Keratinocyte (primary cell): ENCODE measurements around the gene TNFRSF6B. TPM values are rescaled to one million over a fixed set of nuclear protein-coding genes. Genes with fewer than 3 reads are reported as not detected.
A peak's percentile ranks its signal among the peaks of the same experiment; 100 is the strongest.

Experiments
- DNase-seq: peaks from one replicate; pipeline ENCODE4 v3.0.0-alpha.2; 2011; ENCODE audit warnings: low read depth, missing footprints, low spot score
- FAIRE-seq: peaks from 2 replicates; lab custom pipeline; 2011; peaks lifted over from hg19 to GRCh38; lab: Jason Lieb, UNC
- H2AFZ ChIP-seq: 2 replicates; pipeline ENCODE4 v1.6.0; 2012; ENCODE audit warnings: low read length, control low read depth, inconsistent platforms; ENCODE audit not compliant: control insufficient read depth
- H3K27ac ChIP-seq: 2 replicates; pipeline ENCODE4 v1.5.1; 2011; ENCODE audit warnings: low read length; ENCODE audit not compliant: control insufficient read depth, insufficient read depth
- H3K27me3 ChIP-seq: 3 replicates; pipeline ENCODE4 v1.6.0; 2011; ENCODE audit warnings: low read length; ENCODE audit not compliant: control insufficient read depth, insufficient read depth; ENCODE audit errors: extremely low read depth
- H3K36me3 ChIP-seq, 2 experiments: 2 replicates in 1 of 2; 3 replicates in 1 of 2; pipeline ENCODE4 v1.5.1; 2011; ENCODE audit warnings: low read length in 2 of 2, mild to moderate bottlenecking in 1 of 2; ENCODE audit not compliant: control insufficient read depth in 2 of 2, insufficient read depth in 2 of 2; ENCODE audit errors: extremely low read depth in 1 of 2
- H3K4me1 ChIP-seq: 3 replicates; pipeline ENCODE4 v1.5.1; 2011; ENCODE audit warnings: low read length; ENCODE audit not compliant: control insufficient read depth, insufficient read depth; ENCODE audit errors: extremely low read depth
- H3K4me2 ChIP-seq: 3 replicates; pipeline ENCODE4 v1.6.0; 2011; ENCODE audit warnings: low read depth, low read length; ENCODE audit not compliant: control insufficient read depth, insufficient read depth; ENCODE audit errors: extremely low read depth
- H3K4me3 ChIP-seq, 3 experiments: fragments of 200-600 bp in 1 of 3; sonication (generic) in 1 of 3; 2 replicates in 2 of 3; 3 replicates in 1 of 3; pipeline ENCODE4 v1.5.1; 2011 to 2016; ENCODE audit warnings: low read length in 3 of 3, mild to moderate bottlenecking in 3 of 3, control low read depth in 2 of 3, inconsistent platforms in 1 of 3, low read depth in 1 of 3, mixed read lengths in 1 of 3, mixed run types in 1 of 3, moderate library complexity in 1 of 3; ENCODE audit not compliant: control insufficient read depth in 2 of 3, insufficient read depth in 2 of 3; ENCODE audit errors: extremely low read depth in 1 of 3
- H3K79me2 ChIP-seq: 2 replicates; pipeline ENCODE4 v1.6.0; 2012; ENCODE audit warnings: low read length; ENCODE audit not compliant: control insufficient read depth, insufficient read depth
- H3K9ac ChIP-seq: 3 replicates; pipeline ENCODE4 v1.6.0; 2011; ENCODE audit warnings: low read length; ENCODE audit not compliant: control insufficient read depth, insufficient read depth; ENCODE audit errors: extremely low read depth
- H3K9me1 ChIP-seq: 3 replicates; pipeline ENCODE4 v1.6.0; 2011; ENCODE audit warnings: low read length; ENCODE audit not compliant: control insufficient read depth, insufficient read depth; ENCODE audit errors: extremely low read depth
- H3K9me3 ChIP-seq: 2 replicates; pipeline ENCODE4 v1.5.1; 2012; ENCODE audit warnings: low read depth, low read length; ENCODE audit not compliant: control insufficient read depth
- H4K20me1 ChIP-seq: 3 replicates; pipeline ENCODE4 v1.6.0; 2011; ENCODE audit warnings: low read length; ENCODE audit not compliant: control insufficient read depth, insufficient read depth; ENCODE audit errors: extremely low read depth
- CTCF ChIP-seq, 3 experiments: IDR thresholded peaks in 1 of 3; conservative IDR thresholded peaks in 1 of 3; optimal IDR thresholded peaks in 1 of 3; 2 replicates in 2 of 3; 3 replicates in 1 of 3; pipeline versions ENCODE3 to v1.5.1; 2011; ENCODE audit warnings: low read length in 3 of 3, mild to moderate bottlenecking in 3 of 3, moderate library complexity in 2 of 3, control low read depth in 1 of 3, inconsistent platforms in 1 of 3; ENCODE audit not compliant: insufficient read depth in 2 of 3; ENCODE audit errors: extremely low read depth in 1 of 3
- EZH2 ChIP-seq: IDR thresholded peaks from one replicate; pipeline ENCODE4 v1.6.1; 2012; ENCODE audit warnings: inconsistent platforms, mild to moderate bottlenecking, low read length, moderate library complexity
- dilution Hi-C: fragments of 300-500 bp; cut with MboI; formaldehyde crosslinking; loops from one replicate; pipeline ENCODE4 v1.7.0; 2020; ENCODE audit warnings: low sequenced_read_pairs; ENCODE audit not compliant: extremely low pct_ligation_motif_present
- polyA plus RNA-seq, 5 experiments: library from polyadenylated mRNA; depleted of rRNA in 3 of 5; stranded (reverse) in 3 of 5; stranded (forward) in 1 of 5; unstranded in 1 of 5; fragments of >200 nt; gene quantifications; 1 replicate in 1 of 5; 2 replicates in 3 of 5; 3 replicates in 1 of 5; pipeline versions ENCODE4 v1.2.1 to v1.2.3, GENCODE V29; 2011 to 2012; ENCODE audit warnings: missing spikeins in 2 of 5, low read depth in 1 of 5, low replicate concordance in 1 of 5

TNFRSF6B gene
- polyA plus RNA-seq, 1 donor (not counting 4 experiments of a cell fraction or from before 2014, with no cell fraction given), result 51.9 TPM

GRCh38 chr20:63740627-63741353 lies 44.3 kb downstream of the TNFRSF6B start:
- Histone ChIP-seq H2AFZ (peak overlapping the region; percentile 32), H3K9me3 (no peaks in the 10 kb centered on the region), H3K9ac (peak overlapping the region; percentile 69), H3K4me3 (peak overlapping the region; percentile 51 to 79 (median 73)), H3K4me2 (peak overlapping the region; percentile 85), H3K79me2 (no peaks in the 10 kb centered on the region), H3K9me1 (no peaks in the 10 kb centered on the region), H3K27me3 (no peaks in the 10 kb centered on the region), H3K36me3 (peaks cover 8 to 12% of the 10 kb centered on the region in 2 experiments), H4K20me1 (no peaks in the 10 kb centered on the region), H3K4me1 (peaks cover 30% of the 10 kb centered on the region), H3K27ac (peak overlapping the region; percentile 28)
- TF ChIP-seq CTCF (optimal IDR thresholded peaks at IDR 0.05 in 1 of 3, IDR thresholded peaks at IDR 0.05 in 1 of 3, conservative IDR thresholded peaks at IDR 0.05 in 1 of 3; ENCODE audit: extremely low read depth in 1 of 3, insufficient read depth in 2 of 3, low read length in 3 of 3) (peak in 1 of 3 experiments; percentile 34), EZH2 (no peak)
- peak; percentile 30 for DNase-seq
- dilution Hi-C loops, result no loop called here
- FAIRE-seq, result peak; percentile 69

DNA sequence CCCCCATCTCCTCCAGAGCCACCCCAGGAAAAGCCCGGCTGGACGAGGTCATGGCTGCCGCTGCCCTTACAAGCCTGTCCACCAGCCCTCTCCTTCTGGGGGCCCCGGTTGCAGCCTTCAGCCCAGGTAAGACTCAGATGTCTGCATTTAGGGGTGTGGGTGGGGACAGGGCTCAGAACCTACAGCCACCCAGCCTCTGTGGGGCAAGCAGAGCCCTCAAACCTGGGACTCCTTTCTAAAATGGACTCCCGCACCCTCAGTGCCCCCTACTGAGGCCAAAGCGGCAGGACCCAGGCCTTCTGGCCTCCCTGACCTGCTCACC lies 44.9 kb downstream of the TNFRSF6B start:
- Histone ChIP-seq H3K9me1 (no peaks in the 10 kb centered on the region), H3K36me3 (peaks cover 5 to 7% of the 10 kb centered on the region in 2 experiments), H3K79me2 (no peaks in the 10 kb centered on the region), H3K27me3 (no peaks in the 10 kb centered on the region), H3K4me1 (peaks cover 27% of the 10 kb centered on the region), H3K9ac (peak overlapping the region; percentile 25), H3K27ac (peak overlapping the region; percentile 14), H2AFZ (no peak overlapping the region), H3K4me3 (peak overlapping the region; percentile 51 to 79 (median 73)), H3K4me2 (peak overlapping the region; percentile 85), H3K9me3 (no peaks in the 10 kb centered on the region), H4K20me1 (no peaks in the 10 kb centered on the region)
- dilution Hi-C loops, result no loop called here
- TF ChIP-seq CTCF (optimal IDR thresholded peaks at IDR 0.05 in 1 of 3, IDR thresholded peaks at IDR 0.05 in 1 of 3, conservative IDR thresholded peaks at IDR 0.05 in 1 of 3; ENCODE audit: extremely low read depth in 1 of 3, insufficient read depth in 2 of 3, low read length in 3 of 3) (no peak), EZH2 (no peak)
- FAIRE-seq (no peak), DNase-seq (no peak)
